MCF 10A (cell line): Measurements from ENCODE around the gene TBK1. TPM values are rescaled to one million over a fixed set of nuclear protein-coding genes. Genes with fewer than 3 reads are reported as not detected.

Experiments used
- BruUV-seq: library from RNA; stranded (reverse); fragments of 400-500 nt; replicated peaks from 2 replicates; lab custom pipeline; 2021; lab: Mats Ljungman, UMichigan
- CTCF ChIA-PET: fragments of 300-600 bp; sonication (Branson Sonifier 250); formaldehyde crosslinking; extraction: SDS; loops from one replicate; lab custom pipeline; 2021; ENCODE audit warnings: antibody characterized with exemption, inconsistent platforms; lab: Yijun Ruan, JAX
- POLR2A ChIA-PET: fragments of 300-600, 350-650 bp; sonication (Branson Sonifier 250); formaldehyde crosslinking; extraction: SDS; loops from one replicate; lab custom pipeline; 2020; ENCODE audit warnings: antibody characterized with exemption, inconsistent platforms; lab: Yijun Ruan, JAX
- DNase-seq: peaks from one replicate; pipeline ENCODE4 v3.0.0-alpha.2; 2018; ENCODE audit not compliant: unreplicated experiment
- H3K27ac Mint-ChIP-seq: one replicate; pipeline ENCODE4 v1.8.0; 2022; ENCODE audit warnings: mild to moderate bottlenecking, low read depth, mixed read lengths; ENCODE audit not compliant: unreplicated experiment
- H3K27me3 Mint-ChIP-seq: one replicate; pipeline ENCODE4 v1.8.0; 2022; ENCODE audit warnings: mixed read lengths; ENCODE audit not compliant: insufficient read depth, unreplicated experiment
- H3K36me3 Mint-ChIP-seq: one replicate; pipeline ENCODE4 v1.8.0; 2022; ENCODE audit warnings: mild to moderate bottlenecking, moderate library complexity, mixed read lengths; ENCODE audit not compliant: insufficient read depth, unreplicated experiment
- H3K4me1 Mint-ChIP-seq: one replicate; pipeline ENCODE4 v1.8.0; 2022; ENCODE audit warnings: mixed read lengths; ENCODE audit not compliant: insufficient read depth, unreplicated experiment
- H3K4me3 Mint-ChIP-seq: one replicate; pipeline ENCODE4 v1.8.0; 2022; ENCODE audit warnings: mild to moderate bottlenecking, moderate library complexity, mixed read lengths; ENCODE audit not compliant: unreplicated experiment
- H3K9me3 Mint-ChIP-seq: one replicate; pipeline ENCODE4 v1.8.0; 2022; ENCODE audit warnings: mixed read lengths; ENCODE audit not compliant: unreplicated experiment
- intact Hi-C: fragments of 100-400 bp; cut with micrococcal nuclease; formaldehyde crosslinking; loops from 2 replicates; pipeline ENCODE4 v1.14.1; 2022
- total RNA-seq: library from RNA; stranded (reverse); gene quantifications from 2 replicates; pipeline ENCODE4 v1.2.3, GENCODE V29; 2022
- TF ChIP-seq, protein P1 (sequence below): fragments of 200-600 bp; IDR thresholded peaks from one replicate; pipeline ENCODE4 v1.8.0; 2022; ENCODE audit warnings: antibody characterized with exemption, mild to moderate bottlenecking; ENCODE audit not compliant: unreplicated experiment

TBK1 gene
- total RNA-seq, 1 experiment from 2014 or later: 23.0 TPM

GRCh38 chr12:64475518-64475917 is 23.6 kb downstream of the TBK1 start:
- DNase-seq: no peak
- Mint-ChIP-seq H3K36me3 (peaks cover 91% of the 10 kb centered on the region), H3K27me3 (no peaks in the 10 kb centered on the region), H3K9me3 (peaks cover 5% of the 10 kb centered on the region), H3K27ac (no peak overlapping the region), H3K4me3 (no peak overlapping the region), H3K4me1 (no peaks in the 10 kb centered on the region)
- no TSS peak for BruUV-seq
- ChIA-PET POLR2A (interaction anchor here (0.6 to 1.3 kb wide), 2 partner anchors 8 to 13 kb away, joined by 3 to 4 read pairs; no protein-coding TSS in a partner anchor), CTCF (interaction anchor here (0.6 kb wide), 1 partner anchor 1081 kb away, joined by 3 read pairs; no protein-coding TSS in a partner anchor)
- intact Hi-C loops: no loop called here
- TF ChIP-seq, protein P1, sequence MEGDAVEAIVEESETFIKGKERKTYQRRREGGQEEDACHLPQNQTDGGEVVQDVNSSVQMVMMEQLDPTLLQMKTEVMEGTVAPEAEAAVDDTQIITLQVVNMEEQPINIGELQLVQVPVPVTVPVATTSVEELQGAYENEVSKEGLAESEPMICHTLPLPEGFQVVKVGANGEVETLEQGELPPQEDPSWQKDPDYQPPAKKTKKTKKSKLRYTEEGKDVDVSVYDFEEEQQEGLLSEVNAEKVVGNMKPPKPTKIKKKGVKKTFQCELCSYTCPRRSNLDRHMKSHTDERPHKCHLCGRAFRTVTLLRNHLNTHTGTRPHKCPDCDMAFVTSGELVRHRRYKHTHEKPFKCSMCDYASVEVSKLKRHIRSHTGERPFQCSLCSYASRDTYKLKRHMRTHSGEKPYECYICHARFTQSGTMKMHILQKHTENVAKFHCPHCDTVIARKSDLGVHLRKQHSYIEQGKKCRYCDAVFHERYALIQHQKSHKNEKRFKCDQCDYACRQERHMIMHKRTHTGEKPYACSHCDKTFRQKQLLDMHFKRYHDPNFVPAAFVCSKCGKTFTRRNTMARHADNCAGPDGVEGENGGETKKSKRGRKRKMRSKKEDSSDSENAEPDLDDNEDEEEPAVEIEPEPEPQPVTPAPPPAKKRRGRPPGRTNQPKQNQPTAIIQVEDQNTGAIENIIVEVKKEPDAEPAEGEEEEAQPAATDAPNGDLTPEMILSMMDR: no peak

DNA sequence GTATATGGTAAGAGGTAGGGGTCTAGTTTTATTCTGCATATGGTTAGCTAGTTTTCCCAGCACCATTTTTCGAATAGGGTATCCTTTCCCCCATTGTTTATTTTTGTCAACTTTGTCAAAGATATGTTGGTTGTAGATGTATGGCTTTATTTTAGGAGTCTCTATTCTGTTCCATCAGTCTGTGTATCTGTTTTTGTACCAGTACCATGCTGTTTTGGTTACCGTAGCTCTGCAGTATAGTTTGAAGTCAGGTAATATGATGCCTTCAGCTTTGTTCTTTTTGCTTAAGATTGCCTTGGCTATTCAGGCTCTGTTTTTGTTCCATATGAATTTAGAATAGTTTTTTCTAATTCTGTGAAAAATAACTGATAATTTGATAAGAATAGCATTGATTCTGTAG is 24.9 kb downstream of the TBK1 start:
- CTCF ChIA-PET: interaction anchor here (0.6 kb wide), 1 partner anchor 203 kb away, joined by 3 read pairs; no protein-coding TSS in a partner anchor
- H3K36me3 Mint-ChIP-seq: peaks cover 80% of the 10 kb centered on the region

DNA sequence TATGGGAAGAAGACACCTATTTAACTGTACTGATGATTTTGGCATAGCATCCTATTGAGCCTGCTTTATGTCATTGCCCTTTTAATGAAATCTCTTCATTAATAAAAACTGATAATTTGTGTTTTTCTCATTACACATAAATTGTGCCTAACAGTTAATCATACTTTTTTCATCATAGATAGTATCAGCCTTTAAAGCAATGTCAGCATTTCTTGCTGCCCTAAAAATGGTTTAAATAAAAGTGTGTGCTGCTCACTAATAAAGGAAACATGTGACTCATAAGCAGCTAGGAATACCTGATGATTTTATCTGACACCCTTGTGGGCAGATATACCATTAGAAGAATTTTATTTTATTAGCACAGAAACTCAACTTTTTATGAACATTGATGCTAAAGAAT is 26.7 kb downstream of the TBK1 start:
- TF ChIP-seq, protein P1: no peak
- Mint-ChIP-seq H3K36me3 (peaks cover 80% of the 10 kb centered on the region), H3K4me1 (no peaks in the 10 kb centered on the region), H3K9me3 (peaks cover 5% of the 10 kb centered on the region), H3K27ac (no peak overlapping the region), H3K4me3 (no peak overlapping the region), H3K27me3 (no peaks in the 10 kb centered on the region)
- CTCF ChIA-PET: no interaction called here
- POLR2A ChIA-PET: no interaction called here
- intact Hi-C loops: no loop called here
- no TSS peak for BruUV-seq
- DNase-seq: no peak

More for the DNA sequence above, 24.9 kb downstream of the TBK1 start:
- Mint-ChIP-seq H3K9me3 (peaks cover 5% of the 10 kb centered on the region), H3K4me3 (no peak overlapping the region), H3K27ac (no peak overlapping the region), H3K27me3 (no peaks in the 10 kb centered on the region), H3K4me1 (no peaks in the 10 kb centered on the region)
- TF ChIP-seq, protein P1: no peak
- POLR2A ChIA-PET: interaction anchor here (0.6 kb wide), 1 partner anchor 213 kb away, joined by 3 read pairs; no protein-coding TSS in a partner anchor
- BruUV-seq: no TSS peak
- intact Hi-C loops: no loop called here
- DNase-seq: no peak

GRCh38 chr12:64480148-64480547 is 28.2 kb downstream of the TBK1 start:
- POLR2A ChIA-PET: no interaction called here
- Mint-ChIP-seq H3K36me3 (peaks cover 80% of the 10 kb centered on the region), H3K27me3 (no peaks in the 10 kb centered on the region), H3K4me3 (no peak overlapping the region), H3K27ac (no peak overlapping the region), H3K9me3 (peaks cover 5% of the 10 kb centered on the region), H3K4me1 (no peaks in the 10 kb centered on the region)
- no TSS peak for BruUV-seq
- DNase-seq: peak; percentile 11
- TF ChIP-seq, protein P1: no peak
- intact Hi-C loops: loop anchor here (10.0 kb wide), 1 partner anchor 65 kb away; no protein-coding TSS in a partner anchor
- CTCF ChIA-PET: no interaction called here
